Measurements from ENCODE around the gene RAPGEF3. TPM values are rescaled to one million over a fixed set of nuclear protein-coding genes. Genes with fewer than 3 reads are reported as not detected.

The RAPGEF3 gene
- total and polyA plus RNA-seq, 2 of the 13 experiments (the other 11 are each of a cell fraction or from before 2014, with no cell fraction given): 0.07 TPM

DNA sequence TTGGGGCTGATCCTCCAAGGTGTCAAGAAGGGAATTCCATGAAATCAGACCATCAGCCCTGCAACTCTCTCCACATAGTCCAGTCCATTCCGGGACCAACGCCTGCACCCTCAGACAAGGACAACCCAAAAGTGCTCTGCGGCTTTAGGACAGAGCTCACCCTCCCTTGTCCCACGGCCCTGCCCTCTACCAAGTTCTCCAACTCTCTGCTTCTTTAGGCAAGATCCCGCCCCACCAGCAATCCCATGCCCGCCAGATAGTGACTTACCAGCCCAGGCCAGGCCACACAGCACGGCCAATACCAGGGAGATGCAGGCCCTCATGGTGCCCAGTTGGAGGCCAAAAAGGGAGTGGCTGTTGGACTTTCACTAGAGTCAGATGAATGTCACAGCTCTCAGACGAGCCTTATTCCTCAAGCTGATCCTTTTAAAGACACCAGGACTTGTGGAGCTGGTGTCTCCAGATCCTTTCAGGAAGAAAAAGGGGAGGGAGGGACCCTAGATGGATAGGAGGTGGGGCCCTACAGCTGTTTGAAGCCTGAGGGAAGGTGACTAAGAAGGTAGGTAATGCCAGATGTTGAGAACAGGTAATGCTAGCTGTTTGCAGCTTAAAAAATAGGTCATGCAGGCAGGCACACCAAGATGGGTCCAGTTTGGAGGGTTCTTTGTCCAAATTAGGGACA is 33.4 kb downstream of the RAPGEF3 start, which contains the start of gene ENDOU (continued):
- TF ChIP-seq REST (IDR thresholded peaks at IDR 0.05; ENCODE audit: borderline replicate concordance in 1 of 2, low read depth in 1 of 2, low read length in 2 of 2) (no peak), NR3C1 (CRISPR knock-in tag; IDR thresholded peaks at IDR 0.05) (no peak), GZF1 (CRISPR knock-in tag; IDR thresholded peaks at IDR 0.05) (no peak)

GRCh38 chr12:47722941-47723631 is 35.6 kb downstream of the RAPGEF3 start:
- Histone ChIP-seq H3K9me3 (ENCODE audit: low read length) (no peaks in the 10 kb centered on the region), H3K4me3 (replicated peaks in 1 of 3; ENCODE audit: insufficient read depth in 1 of 3, low read depth in 2 of 3, low read length in 3 of 3) (no peak overlapping the region), H4K20me1 (ENCODE audit: insufficient read depth, low read length) (no peaks in the 10 kb centered on the region), H2AFZ (ENCODE audit: low read length) (no peak overlapping the region), H3K79me2 (ENCODE audit: insufficient read depth, low read length) (no peaks in the 10 kb centered on the region), H3K4me2 (ENCODE audit: low read depth, low read length) (no peak overlapping the region), H3K36me3 (replicated peaks in 1 of 2; ENCODE audit: control insufficient read depth in 1 of 2, insufficient read depth in 2 of 2, low read length in 2 of 2) (no peaks in the 10 kb centered on the region), H3K27me3 (ENCODE audit: control insufficient read depth in 1 of 2, insufficient read depth in 2 of 2, low read length in 2 of 2) (no peaks in the 10 kb centered on the region), H3K9ac (ENCODE audit: insufficient read depth, low read depth, low read length) (no peak overlapping the region), H3K27ac (ENCODE audit: extremely low read length, insufficient read depth, low read length) (no peak overlapping the region), H3K4me1 (ENCODE audit: insufficient read depth, low read length) (no peaks in the 10 kb centered on the region)
- CTCF ChIA-PET (ENCODE audit: low intra/inter-chr PET ratio, low total read pairs): no interaction called here
- DNase-seq (ENCODE audit: low spot score) (no peak), ATAC-seq (no peak), FAIRE-seq (no peak)
- WGBS (ENCODE audit: low lambda C conversion rate): 42% methylated on average over 1 of the region's 5 CpGs
- in situ Hi-C loops (cut with HindIII; ENCODE audit: extremely low pct_ligation_motif_present, low pct_unique_long_range_greater_than_20kb): no loop called here
- no TSS peak for BruUV-seq (replicated peaks)
- POLR2A ChIA-PET: no interaction called here
- intact Hi-C loops (cut with micrococcal nuclease; ENCODE audit: unreplicated experiment): no loop called here
- no peak for TF ChIP-seq RNF2 (conservative IDR thresholded peaks at IDR 0.05; ENCODE audit: low read depth)
